Esophagus muscularis mucosa (tissue), 4 donors: ENCODE results near the gene SEC22A.

ENCODE experiments used
- EP300 ChIP-seq: sonication (generic); formaldehyde crosslinking; IDR thresholded peaks from one replicate; pipeline ENCODE4 v1.6.1; 2017; ENCODE audit warnings: antibody characterized with exemption
- POLR2A ChIP-seq: fragments of 450-650 bp; IDR thresholded peaks from one replicate; pipeline ENCODE4 v1.6.1; 2017; ENCODE audit warnings: antibody characterized with exemption, moderate library complexity, mild to moderate bottlenecking, low read depth
- POLR2AphosphoS5 ChIP-seq, 2 donors: sonication (generic); formaldehyde crosslinking; IDR thresholded peaks; one replicate each; pipeline ENCODE4 v1.6.1; 2017; ENCODE audit warnings: antibody characterized with exemption in 2 of 2
- TF ChIP-seq, protein P1 (sequence below), 3 experiments: fragments of 200-600 bp in 2 of 3; fragments of 450-650 bp in 1 of 3; sonication (generic) in 2 of 3; IDR thresholded peaks; one replicate each; pipeline ENCODE4 v1.5.1; 2017 to 2019; ENCODE audit warnings: antibody characterized with exemption in 3 of 3, mild to moderate bottlenecking in 2 of 3, moderate library complexity in 1 of 3

- no peak for TF ChIP-seq EP300
- TF ChIP-seq, protein P1, sequence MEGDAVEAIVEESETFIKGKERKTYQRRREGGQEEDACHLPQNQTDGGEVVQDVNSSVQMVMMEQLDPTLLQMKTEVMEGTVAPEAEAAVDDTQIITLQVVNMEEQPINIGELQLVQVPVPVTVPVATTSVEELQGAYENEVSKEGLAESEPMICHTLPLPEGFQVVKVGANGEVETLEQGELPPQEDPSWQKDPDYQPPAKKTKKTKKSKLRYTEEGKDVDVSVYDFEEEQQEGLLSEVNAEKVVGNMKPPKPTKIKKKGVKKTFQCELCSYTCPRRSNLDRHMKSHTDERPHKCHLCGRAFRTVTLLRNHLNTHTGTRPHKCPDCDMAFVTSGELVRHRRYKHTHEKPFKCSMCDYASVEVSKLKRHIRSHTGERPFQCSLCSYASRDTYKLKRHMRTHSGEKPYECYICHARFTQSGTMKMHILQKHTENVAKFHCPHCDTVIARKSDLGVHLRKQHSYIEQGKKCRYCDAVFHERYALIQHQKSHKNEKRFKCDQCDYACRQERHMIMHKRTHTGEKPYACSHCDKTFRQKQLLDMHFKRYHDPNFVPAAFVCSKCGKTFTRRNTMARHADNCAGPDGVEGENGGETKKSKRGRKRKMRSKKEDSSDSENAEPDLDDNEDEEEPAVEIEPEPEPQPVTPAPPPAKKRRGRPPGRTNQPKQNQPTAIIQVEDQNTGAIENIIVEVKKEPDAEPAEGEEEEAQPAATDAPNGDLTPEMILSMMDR (IDR thresholded peaks at IDR 0.05) = no peak
- TF ChIP-seq POLR2A = no peak
- TF ChIP-seq POLR2AphosphoS5 (IDR thresholded peaks at IDR 0.05) = no peak
These were observed 45.1 kb downstream of the SEC22A start for GRCh38 chr3:123246866-123247265.
